Measurements from ENCODE around the gene SLC27A1.

The SLC27A1 gene

DNA sequence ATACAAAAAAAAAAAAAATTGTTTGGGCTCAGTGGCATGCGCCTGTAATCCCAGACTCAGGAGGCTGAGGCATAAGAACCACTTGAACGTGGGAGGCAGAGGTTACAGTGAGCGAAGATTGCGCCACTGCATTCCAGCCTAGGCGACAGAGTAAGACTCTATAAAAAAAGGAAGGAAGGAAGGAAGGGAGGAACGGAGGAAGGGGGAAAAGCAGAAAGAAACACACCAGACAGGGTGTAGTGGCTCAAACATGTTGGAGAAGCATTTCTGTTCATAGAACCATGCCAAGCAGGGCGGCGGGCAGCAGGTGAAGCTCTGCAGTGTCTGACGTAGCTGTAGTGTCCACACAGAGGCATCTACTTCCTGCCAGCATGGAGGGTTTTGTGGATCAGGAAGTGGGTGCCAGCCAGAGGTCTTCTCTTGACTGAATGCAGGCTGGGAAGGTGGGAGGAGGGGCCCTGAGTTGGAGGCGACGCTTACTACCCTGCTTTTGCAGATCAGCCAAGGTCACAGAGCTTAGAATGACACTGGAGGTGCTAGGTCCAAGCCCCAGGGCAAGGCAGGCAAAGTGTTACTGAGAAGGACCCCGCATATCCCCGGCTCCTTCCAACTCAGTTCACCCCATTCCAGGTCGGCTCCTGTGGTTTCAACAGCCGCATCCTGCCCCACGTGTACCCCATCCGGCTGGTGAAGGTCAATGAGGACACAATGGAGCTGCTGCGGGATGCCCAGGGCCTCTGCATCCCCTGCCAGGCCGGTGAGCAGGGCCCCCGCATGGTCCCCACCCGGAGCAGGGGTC is 29.5 kb downstream of the SLC27A1 start:
- Histone ChIP-seq H3K79me1 (replicated peaks; ENCODE audit: low read length, poor library complexity, severe bottlenecking) (peaks cover 45% of the 10 kb centered on the region), H3K14ac (ENCODE audit: low read length in 2 of 2) (peak overlapping the region in 1 of 2 experiments; percentile 82), H3K4me1 (ENCODE audit: control insufficient read depth, insufficient read depth, low read depth, low read length) (peaks cover 24% of the 10 kb centered on the region), H3K27ac (ENCODE audit: low read length, poor library complexity, severe bottlenecking) (no peak overlapping the region), H2BK12ac (ENCODE audit: low read length in 2 of 2) (peak overlapping the region; percentile 33 to 92), H2AK5ac (ENCODE audit: low read length, severe bottlenecking) (no peak overlapping the region), H3K23ac (ENCODE audit: low read length in 2 of 2) (peak overlapping the region in 1 of 2 experiments; percentile 9), H2AFZ (ENCODE audit: low read depth, low read length) (no peak overlapping the region), H4K8ac (ENCODE audit: low read length) (peak overlapping the region; percentile 94), H4K91ac (ENCODE audit: low read length) (peak overlapping the region; percentile 77), H3K9me3 (ENCODE audit: control insufficient read depth, low read length) (no peaks in the 10 kb centered on the region), H2BK15ac (ENCODE audit: low read depth, poor library complexity, severe bottlenecking) (peak overlapping the region; percentile 91), H3K27me3 (ENCODE audit: control insufficient read depth in 1 of 2, insufficient read depth in 1 of 2, low read length in 2 of 2) (no peaks in the 10 kb centered on the region), H3K9ac (ENCODE audit: low read length) (peak overlapping the region; percentile 45), H2BK120ac (ENCODE audit: low read depth, low read length) (peak overlapping the region; percentile 37), H3K18ac (ENCODE audit: low read depth in 1 of 2, low read length in 2 of 2) (peak overlapping the region; percentile 40 to 96), H3K36me3 (ENCODE audit: control insufficient read depth in 1 of 2, insufficient read depth in 2 of 2, low read depth in 1 of 2, low read length in 2 of 2) (peaks cover 50 to 51% of the 10 kb centered on the region in 2 experiments), H3K4ac (ENCODE audit: low read depth in 1 of 2, low read length in 2 of 2) (peak overlapping the region; percentile 81 to 86), H2BK5ac (ENCODE audit: low read depth, low read length, poor library complexity, severe bottlenecking) (no peak overlapping the region), H3K4me2 (ENCODE audit: low read length, poor library complexity, severe bottlenecking) (no peak overlapping the region), H3K4me3 (ENCODE audit: insufficient read depth in 1 of 2, low read depth in 1 of 2, low read length in 2 of 2) (no peak overlapping the region)
- 61% methylated on average over 21 of the region's 21 CpGs for WGBS
- DNase-seq, result peak; percentile 94

DNA sequence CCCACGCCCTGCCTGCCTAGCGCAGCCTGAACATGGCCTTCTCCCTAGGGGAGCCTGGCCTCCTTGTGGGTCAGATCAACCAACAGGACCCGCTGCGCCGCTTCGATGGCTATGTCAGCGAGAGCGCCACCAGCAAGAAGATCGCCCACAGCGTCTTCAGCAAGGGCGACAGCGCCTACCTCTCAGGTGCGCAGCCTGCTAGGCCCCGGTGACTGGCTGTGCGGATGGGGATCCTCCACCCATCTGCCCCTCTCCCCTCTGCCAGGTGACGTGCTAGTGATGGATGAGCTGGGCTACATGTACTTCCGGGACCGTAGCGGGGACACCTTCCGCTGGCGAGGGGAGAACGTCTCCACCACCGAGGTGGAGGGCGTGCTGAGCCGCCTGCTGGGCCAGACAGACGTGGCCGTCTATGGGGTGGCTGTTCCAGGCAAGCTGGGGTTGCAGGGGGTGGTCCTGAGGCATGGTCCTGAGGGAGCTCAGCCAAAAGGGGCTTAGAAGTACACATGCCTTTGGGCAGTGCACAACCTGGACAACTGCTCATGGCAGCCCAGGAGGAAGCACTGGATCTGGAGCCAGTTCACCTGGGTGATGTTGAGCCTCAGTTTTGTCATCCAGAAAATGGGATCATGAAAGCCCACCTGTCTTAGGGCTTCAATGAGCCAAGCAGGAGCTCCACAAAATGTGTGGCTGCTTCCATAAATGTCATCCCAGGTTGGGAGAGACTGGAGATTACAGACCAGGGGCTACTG is 30.3 kb downstream of the SLC27A1 start:
- H3K14ac ChIP-seq (ENCODE audit: low read length in 2 of 2), result peak overlapping the region in 1 of 2 experiments; percentile 82
- H4K8ac ChIP-seq (ENCODE audit: low read length), result peak overlapping the region; percentile 94
- H2BK12ac ChIP-seq (ENCODE audit: low read length in 2 of 2), result peak overlapping the region; percentile 33 to 92
- peak overlapping the region; percentile 40 to 96 for H3K18ac ChIP-seq (ENCODE audit: low read depth in 1 of 2, low read length in 2 of 2)
- peaks cover 53 to 55% of the 10 kb centered on the region in 2 experiments for H3K36me3 ChIP-seq (ENCODE audit: control insufficient read depth in 1 of 2, insufficient read depth in 2 of 2, low read depth in 1 of 2, low read length in 2 of 2)
- no peaks in the 10 kb centered on the region for H3K27me3 ChIP-seq (ENCODE audit: control insufficient read depth in 1 of 2, insufficient read depth in 1 of 2, low read length in 2 of 2)
- peaks cover 50% of the 10 kb centered on the region for H3K79me1 ChIP-seq (replicated peaks; ENCODE audit: low read length, poor library complexity, severe bottlenecking)
- H2BK120ac ChIP-seq (ENCODE audit: low read depth, low read length), result peak overlapping the region; percentile 37
- no peak overlapping the region for H2AFZ ChIP-seq (ENCODE audit: low read depth, low read length)
- no peak overlapping the region for H2AK5ac ChIP-seq (ENCODE audit: low read length, severe bottlenecking)
- H4K91ac ChIP-seq (ENCODE audit: low read length), result peak overlapping the region; percentile 77
- H3K27ac ChIP-seq (ENCODE audit: low read length, poor library complexity, severe bottlenecking), result no peak overlapping the region
- 95% methylated on average over 27 of the region's 27 CpGs for WGBS
- peaks cover 23% of the 10 kb centered on the region for H3K4me1 ChIP-seq (ENCODE audit: control insufficient read depth, insufficient read depth, low read depth, low read length)
- no peaks in the 10 kb centered on the region for H3K9me3 ChIP-seq (ENCODE audit: control insufficient read depth, low read length)
- H3K4me3 ChIP-seq (ENCODE audit: insufficient read depth in 1 of 2, low read depth in 1 of 2, low read length in 2 of 2), result no peak overlapping the region
- H2BK15ac ChIP-seq (ENCODE audit: low read depth, poor library complexity, severe bottlenecking), result peak overlapping the region; percentile 91
- H3K4me2 ChIP-seq (ENCODE audit: low read length, poor library complexity, severe bottlenecking), result no peak overlapping the region
- no peak overlapping the region for H3K23ac ChIP-seq (ENCODE audit: low read length in 2 of 2)
- H2BK5ac ChIP-seq (ENCODE audit: low read depth, low read length, poor library complexity, severe bottlenecking), result no peak overlapping the region
- H3K4ac ChIP-seq (ENCODE audit: low read depth in 1 of 2, low read length in 2 of 2), result peak overlapping the region; percentile 81 to 86
- no peak for DNase-seq
- no peak overlapping the region for H3K9ac ChIP-seq (ENCODE audit: low read length)

DNA sequence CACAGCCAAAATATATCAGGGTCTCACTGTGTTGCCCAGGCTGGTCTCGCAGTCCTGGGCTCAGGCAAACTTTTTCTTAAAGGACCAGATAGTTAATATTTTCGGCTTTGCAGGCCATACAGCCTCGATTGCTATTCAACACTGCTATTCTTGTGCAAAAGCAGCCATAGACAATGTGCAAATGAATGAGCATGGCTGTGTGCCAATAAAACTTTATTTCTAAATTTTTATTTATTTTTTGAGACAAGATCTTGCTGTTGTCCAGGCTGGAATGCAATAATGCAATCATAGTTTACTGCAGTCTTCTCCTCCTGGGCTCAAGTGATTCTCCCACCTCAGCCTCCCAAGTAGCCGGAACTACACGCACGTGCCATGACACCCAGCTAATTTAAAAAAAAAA is 32.9 kb downstream of the SLC27A1 start:
- Histone ChIP-seq H3K9ac (ENCODE audit: low read length) (no peak overlapping the region), H4K91ac (ENCODE audit: low read length) (no peak overlapping the region), H2BK5ac (ENCODE audit: low read depth, low read length, poor library complexity, severe bottlenecking) (no peak overlapping the region), H2BK120ac (ENCODE audit: low read depth, low read length) (no peak overlapping the region), H3K4ac (ENCODE audit: low read depth in 1 of 2, low read length in 2 of 2) (no peak overlapping the region), H3K79me1 (replicated peaks; ENCODE audit: low read length, poor library complexity, severe bottlenecking) (peaks cover 40% of the 10 kb centered on the region), H2BK15ac (ENCODE audit: low read depth, poor library complexity, severe bottlenecking) (no peak overlapping the region), H2BK12ac (ENCODE audit: low read length in 2 of 2) (no peak overlapping the region), H3K27ac (ENCODE audit: low read length, poor library complexity, severe bottlenecking) (no peak overlapping the region), H3K9me3 (ENCODE audit: control insufficient read depth, low read length) (no peaks in the 10 kb centered on the region), H3K14ac (ENCODE audit: low read length in 2 of 2) (no peak overlapping the region), H3K18ac (ENCODE audit: low read depth in 1 of 2, low read length in 2 of 2) (no peak overlapping the region), H3K27me3 (ENCODE audit: control insufficient read depth in 1 of 2, insufficient read depth in 1 of 2, low read length in 2 of 2) (no peaks in the 10 kb centered on the region), H3K4me1 (ENCODE audit: control insufficient read depth, insufficient read depth, low read depth, low read length) (peaks cover 14% of the 10 kb centered on the region), H3K4me3 (ENCODE audit: insufficient read depth in 1 of 2, low read depth in 1 of 2, low read length in 2 of 2) (no peak overlapping the region), H3K23ac (ENCODE audit: low read length in 2 of 2) (no peak overlapping the region), H3K4me2 (ENCODE audit: low read length, poor library complexity, severe bottlenecking) (no peak overlapping the region), H4K8ac (ENCODE audit: low read length) (no peak overlapping the region), H3K36me3 (ENCODE audit: control insufficient read depth in 1 of 2, insufficient read depth in 2 of 2, low read depth in 1 of 2, low read length in 2 of 2) (peaks cover 38 to 47% of the 10 kb centered on the region in 2 experiments), H2AK5ac (ENCODE audit: low read length, severe bottlenecking) (no peak overlapping the region), H2AFZ (ENCODE audit: low read depth, low read length) (no peak overlapping the region)
- 93% methylated on average over 6 of the region's 6 CpGs for WGBS
- DNase-seq, result no peak

DNA sequence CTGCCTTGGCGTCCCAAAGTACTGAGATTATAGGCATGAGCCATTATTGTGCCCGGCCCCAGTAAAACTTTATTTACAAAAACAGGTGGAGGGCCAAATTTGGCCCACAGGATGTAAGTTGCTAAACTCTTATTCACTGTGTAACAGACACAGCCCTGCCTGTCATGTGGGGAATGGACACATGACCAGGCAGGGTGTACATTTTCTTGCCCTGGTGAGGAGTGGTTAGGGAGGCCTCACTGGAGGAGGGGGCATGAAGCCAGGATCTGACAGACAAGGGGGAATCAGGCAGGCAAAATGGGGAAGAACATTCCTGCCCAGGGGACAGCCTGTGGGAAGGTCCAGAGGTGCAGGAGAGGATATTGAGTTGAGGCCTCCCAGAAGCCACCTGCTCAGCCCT is 33.7 kb downstream of the SLC27A1 start:
- Histone ChIP-seq H2BK120ac (ENCODE audit: low read depth, low read length) (no peak overlapping the region), H3K36me3 (ENCODE audit: control insufficient read depth in 1 of 2, insufficient read depth in 2 of 2, low read depth in 1 of 2, low read length in 2 of 2) (peaks cover 37 to 45% of the 10 kb centered on the region in 2 experiments), H3K27ac (ENCODE audit: low read length, poor library complexity, severe bottlenecking) (no peak overlapping the region), H4K91ac (ENCODE audit: low read length) (no peak overlapping the region), H3K9ac (ENCODE audit: low read length) (no peak overlapping the region), H3K4me3 (ENCODE audit: insufficient read depth in 1 of 2, low read depth in 1 of 2, low read length in 2 of 2) (no peak overlapping the region), H2BK15ac (ENCODE audit: low read depth, poor library complexity, severe bottlenecking) (no peak overlapping the region), H3K18ac (ENCODE audit: low read depth in 1 of 2, low read length in 2 of 2) (no peak overlapping the region), H3K14ac (ENCODE audit: low read length in 2 of 2) (no peak overlapping the region), H3K9me3 (ENCODE audit: control insufficient read depth, low read length) (no peaks in the 10 kb centered on the region), H3K23ac (ENCODE audit: low read length in 2 of 2) (no peak overlapping the region), H2AFZ (ENCODE audit: low read depth, low read length) (no peak overlapping the region), H3K4me1 (ENCODE audit: control insufficient read depth, insufficient read depth, low read depth, low read length) (peaks cover 11% of the 10 kb centered on the region), H3K4me2 (ENCODE audit: low read length, poor library complexity, severe bottlenecking) (no peak overlapping the region), H3K27me3 (ENCODE audit: control insufficient read depth in 1 of 2, insufficient read depth in 1 of 2, low read length in 2 of 2) (no peaks in the 10 kb centered on the region), H2BK12ac (ENCODE audit: low read length in 2 of 2) (no peak overlapping the region), H3K4ac (ENCODE audit: low read depth in 1 of 2, low read length in 2 of 2) (peak overlapping the region in 1 of 2 experiments; percentile 47), H2BK5ac (ENCODE audit: low read depth, low read length, poor library complexity, severe bottlenecking) (no peak overlapping the region), H3K79me1 (replicated peaks; ENCODE audit: low read length, poor library complexity, severe bottlenecking) (peaks cover 39% of the 10 kb centered on the region), H2AK5ac (ENCODE audit: low read length, severe bottlenecking) (no peak overlapping the region), H4K8ac (ENCODE audit: low read length) (no peak overlapping the region)
- WGBS, result 100% methylated on average over 2 of the region's 2 CpGs
- DNase-seq, result peak; percentile 18
